HL-60 (cell line): ENCODE measurements around the gene INHA.

Experiments used
- CTCF ChIP-seq: IDR thresholded peaks from one replicate; pipeline ENCODE4 v1.5.1; 2011; ENCODE audit warnings: low read length, control low read depth, inconsistent platforms; ENCODE audit not compliant: insufficient read depth
- POLR2AphosphoS5 ChIP-seq: IDR thresholded peaks from 2 replicates; pipeline ENCODE4 v1.6.1; 2012; ENCODE audit warnings: low read depth
- REST ChIP-seq: IDR thresholded peaks from 2 replicates; pipeline ENCODE4 v1.6.1; 2012; ENCODE audit warnings: low read depth; ENCODE audit not compliant: insufficient replicate concordance

DNA sequence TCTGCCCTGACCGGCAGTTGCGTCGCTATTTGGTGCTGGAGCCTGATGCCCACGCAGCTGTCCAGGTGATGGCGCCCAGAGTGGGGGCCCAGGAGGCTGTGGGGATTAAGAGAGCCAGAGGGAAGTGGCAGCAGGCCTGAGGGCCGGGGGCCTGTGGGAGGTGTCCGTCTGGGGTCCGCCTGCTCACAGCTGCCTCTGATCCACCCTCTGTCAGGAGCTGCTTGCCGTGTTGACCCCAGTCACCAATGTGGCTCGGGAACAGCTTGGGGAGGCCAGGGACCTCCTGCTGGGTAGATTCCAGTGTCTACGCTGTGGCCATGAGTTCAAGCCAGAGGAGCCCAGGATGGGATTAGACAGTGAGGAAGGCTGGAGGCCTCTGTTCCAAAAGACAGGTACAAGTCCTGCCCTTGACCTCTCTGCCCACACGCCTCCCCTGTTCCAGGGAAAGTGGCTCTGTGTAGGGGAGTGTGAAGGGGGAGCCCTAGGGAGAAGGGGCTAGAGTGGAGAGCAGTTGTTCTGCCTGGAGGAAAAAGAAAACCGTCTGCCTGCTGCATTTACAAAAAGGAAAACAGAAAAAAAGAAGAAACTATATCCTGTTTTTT lies 37.1 kb downstream of the INHA start:
- TF ChIP-seq CTCF (no peak), POLR2AphosphoS5 (no peak), REST (no peak)
